Measurements from ENCODE around the gene MPIG6B.
"Not testable (repeated sequence)": the region's sequence is repeated elsewhere in the genome, so short reads cannot be mapped to it uniquely, and the experiment has no call there.

MPIG6B gene

DNA sequence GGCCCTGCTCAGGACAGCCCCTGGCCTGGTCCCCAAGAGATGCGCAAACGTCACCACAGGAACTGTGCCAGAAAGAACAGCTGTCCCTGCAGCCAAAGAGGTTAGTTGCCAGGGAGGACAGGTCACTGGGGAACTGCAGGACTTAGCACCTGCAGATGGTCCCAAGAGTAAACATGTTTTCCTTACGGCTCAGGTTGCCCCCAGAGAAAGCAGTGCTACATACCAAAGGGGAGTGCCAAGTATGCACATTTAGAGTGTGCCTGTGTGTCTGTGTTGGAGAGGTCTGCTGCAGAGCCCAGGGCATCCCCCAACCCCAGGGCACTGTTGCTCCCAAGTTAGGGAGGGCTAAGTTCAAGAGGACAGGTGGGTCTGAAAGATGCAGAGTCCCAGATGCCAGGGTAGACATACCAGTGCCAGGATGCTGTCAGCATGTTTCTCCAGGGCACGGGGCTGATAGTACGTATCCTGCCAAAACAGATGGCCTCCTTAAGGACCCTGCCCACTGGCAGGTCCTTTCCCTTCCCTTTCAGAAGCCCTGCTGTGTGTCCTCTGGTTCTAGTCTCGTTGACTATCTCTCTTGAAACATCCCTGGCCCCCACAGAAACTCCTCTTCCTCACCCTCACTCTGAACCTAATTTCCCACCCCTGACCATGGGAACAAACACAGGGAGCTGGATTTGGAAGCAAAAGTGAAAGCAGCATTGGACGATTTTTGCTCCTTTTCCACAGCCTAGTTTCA lies 21.3 kb upstream of the MPIG6B start:
- no peak for DNase-seq

DNA sequence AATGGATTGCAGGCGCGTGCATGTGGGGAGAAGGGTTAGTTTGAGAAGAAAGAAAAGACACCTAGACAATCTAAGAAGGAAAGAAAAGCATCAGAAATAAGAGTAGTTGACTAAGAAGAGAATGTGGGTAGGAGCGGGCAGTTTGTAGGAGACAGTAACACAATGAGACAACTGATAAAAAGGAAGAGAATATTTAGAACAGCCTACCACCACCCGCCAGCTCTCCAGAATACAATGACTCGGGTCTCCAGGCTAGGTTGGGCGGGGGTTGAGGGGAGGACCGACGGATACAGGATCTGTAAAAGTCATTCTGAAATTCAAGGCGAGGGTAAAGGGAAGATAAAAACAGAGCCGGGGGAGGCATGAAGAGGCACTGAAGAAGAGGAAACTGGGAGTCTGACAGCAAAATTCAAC lies 20.8 kb upstream of the MPIG6B start:
- DNase-seq, result no peak

DNA sequence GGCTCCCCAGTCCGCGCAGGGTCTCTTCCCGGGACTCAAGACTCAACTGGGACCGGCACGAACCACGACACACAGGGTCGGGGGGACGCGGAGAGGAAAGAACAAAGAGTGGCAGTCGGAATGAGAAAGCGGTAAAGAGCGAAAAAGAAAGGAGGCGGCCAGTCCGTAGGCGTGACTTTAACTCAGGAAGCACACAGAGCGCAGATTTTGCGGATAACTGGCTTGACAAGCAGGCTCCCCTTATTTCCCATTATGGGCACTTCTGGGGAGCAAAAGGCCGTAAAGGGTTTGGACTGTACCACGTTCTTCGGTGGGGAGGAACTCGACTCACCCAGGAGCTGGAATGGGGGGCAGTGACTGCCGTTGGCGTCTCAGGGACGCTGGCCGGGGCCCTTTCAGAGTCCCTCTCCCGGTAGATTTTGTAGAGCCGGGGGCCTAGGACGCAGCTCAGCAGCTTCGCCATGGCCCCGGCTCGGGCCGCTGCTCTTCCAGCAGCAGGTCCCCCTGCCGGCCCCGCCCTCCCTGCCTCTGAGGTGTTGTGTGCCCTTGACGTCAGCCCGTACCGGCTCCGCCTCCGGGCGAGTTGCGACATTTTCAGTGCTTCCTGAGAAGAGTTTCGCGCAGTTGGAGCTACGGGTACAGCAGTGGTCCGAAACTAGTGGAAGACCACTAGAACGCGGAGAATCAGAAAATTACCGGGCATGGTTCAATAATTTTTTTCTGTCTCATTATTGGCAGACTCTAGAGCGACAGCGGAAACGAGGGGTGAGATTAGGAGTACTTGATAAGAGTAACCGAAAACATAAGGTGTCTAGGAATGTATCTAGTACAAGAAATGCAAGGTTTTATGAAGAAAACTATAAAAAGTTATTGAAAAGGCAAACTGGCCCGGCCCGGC lies 20.1 kb upstream of the MPIG6B start, which contains the start of gene ABHD16A:
TSS of gene ABHD16A (minus strand) at position 506 of the 898 bp plus-strand sequence. CDS start at position 463, 43 bp downstream.
- DNase-seq, result peak; percentile 94

- no peak for DNase-seq
These were observed 17.2 kb upstream of the MPIG6B start for GRCh38 chr6:31705931-31706330.

- no peak for DNase-seq
These were observed 16.6 kb upstream of the MPIG6B start, which contains the start of gene LY6G6F for GRCh38 chr6:31706599-31706998. LY6G6F (plus strand) TSS chr6:31706866; CDS start chr6:31706907, 41 bp downstream.

GRCh38 chr6:31707701-31708100 lies 15.5 kb upstream of the MPIG6B start:
- no peak for DNase-seq

DNA sequence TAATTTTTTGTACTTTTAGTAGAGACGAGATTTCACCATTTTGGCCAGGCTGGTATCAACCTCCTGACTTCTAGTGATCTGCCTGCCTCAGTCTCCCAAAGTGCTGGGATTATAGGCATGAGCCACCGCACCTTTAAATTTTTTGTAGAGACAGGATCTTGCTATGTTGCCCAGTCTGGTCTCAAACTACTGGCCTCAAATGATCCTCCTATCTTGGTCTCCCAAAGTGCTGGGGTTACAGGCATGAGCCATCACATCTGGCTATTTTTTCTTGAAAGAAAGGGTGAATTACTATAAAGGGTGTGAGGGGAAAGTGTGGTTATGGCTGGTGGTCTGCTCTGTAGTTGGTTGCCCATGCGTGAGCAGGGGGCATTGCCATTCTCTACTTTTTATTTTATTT lies 14.9 kb upstream of the MPIG6B start:
- DNase-seq, result no peak

- DNase-seq, result not testable (repeated sequence)
These were observed 14.0 kb upstream of the MPIG6B start for GRCh38 chr6:31709157-31709556.

- DNase-seq, result no peak
These were observed 12.5 kb upstream of the MPIG6B start for GRCh38 chr6:31710523-31711219.

- no peak for DNase-seq
These were observed 11.9 kb upstream of the MPIG6B start for GRCh38 chr6:31711233-31711632.

- DNase-seq, result no peak
These were observed 10.9 kb upstream of the MPIG6B start for GRCh38 chr6:31712296-31712695.

DNA sequence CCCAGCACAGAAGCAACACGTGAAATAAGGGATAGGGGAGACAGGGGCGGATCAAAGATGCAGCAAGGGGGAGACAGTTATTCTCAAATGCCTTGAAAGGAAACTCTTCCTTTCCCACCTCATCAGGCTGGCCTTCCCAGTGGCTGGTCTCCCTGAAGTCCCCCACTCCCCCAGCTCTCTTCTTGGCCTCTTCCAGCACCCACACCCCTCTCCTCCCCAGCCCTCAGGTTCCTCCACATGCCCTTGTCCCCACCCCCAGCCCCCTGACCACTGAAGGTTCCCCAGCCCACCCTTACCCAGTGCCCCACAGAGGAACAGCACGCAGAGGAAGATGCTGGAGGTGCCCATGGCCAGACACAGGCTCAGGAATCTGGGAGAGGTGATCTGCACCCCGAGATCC lies 9.7 kb upstream of the MPIG6B start:
- DNase-seq, result no peak

DNA sequence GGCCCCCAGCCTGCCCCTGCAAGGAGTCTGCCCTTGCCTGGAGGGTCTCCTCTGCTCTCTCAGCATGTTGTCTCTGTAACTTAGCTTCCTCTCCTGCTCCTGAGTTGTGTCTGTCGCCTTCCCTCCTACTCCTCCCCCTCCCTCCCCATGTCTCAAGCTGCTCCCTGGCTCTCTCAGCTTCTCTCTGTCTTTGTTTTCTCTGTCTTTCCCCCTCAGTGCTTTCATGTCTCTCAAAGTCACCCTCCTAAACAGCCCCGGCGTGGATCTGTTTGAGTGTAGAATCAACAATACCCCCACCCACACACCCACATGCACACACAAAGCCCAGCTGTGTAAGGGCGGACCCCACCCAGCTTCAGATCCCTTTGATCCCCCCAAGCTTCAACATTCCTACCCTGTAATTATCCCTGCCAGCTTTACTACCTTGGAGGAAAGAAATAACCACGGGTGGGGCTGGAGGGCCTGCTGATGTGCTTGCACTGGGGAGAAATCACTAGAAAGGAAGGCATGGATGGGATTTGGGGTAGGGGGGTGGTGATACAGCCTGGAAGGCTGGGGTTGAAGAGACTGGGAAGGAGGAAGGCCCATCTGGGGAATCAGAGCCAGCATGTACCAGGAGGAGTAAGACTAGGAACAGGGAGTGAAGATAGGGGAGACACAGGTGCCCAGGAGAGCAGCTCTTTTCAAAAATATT lies 9.0 kb upstream of the MPIG6B start:
- DNase-seq, result no peak

GRCh38 chr6:31715022-31715958 lies 7.9 kb upstream of the MPIG6B start, which contains the start of gene LY6G6D:
LY6G6D (plus strand) TSS chr6:31715348; CDS start chr6:31715356, 8 bp downstream.
- DNase-seq, result no peak

DNA sequence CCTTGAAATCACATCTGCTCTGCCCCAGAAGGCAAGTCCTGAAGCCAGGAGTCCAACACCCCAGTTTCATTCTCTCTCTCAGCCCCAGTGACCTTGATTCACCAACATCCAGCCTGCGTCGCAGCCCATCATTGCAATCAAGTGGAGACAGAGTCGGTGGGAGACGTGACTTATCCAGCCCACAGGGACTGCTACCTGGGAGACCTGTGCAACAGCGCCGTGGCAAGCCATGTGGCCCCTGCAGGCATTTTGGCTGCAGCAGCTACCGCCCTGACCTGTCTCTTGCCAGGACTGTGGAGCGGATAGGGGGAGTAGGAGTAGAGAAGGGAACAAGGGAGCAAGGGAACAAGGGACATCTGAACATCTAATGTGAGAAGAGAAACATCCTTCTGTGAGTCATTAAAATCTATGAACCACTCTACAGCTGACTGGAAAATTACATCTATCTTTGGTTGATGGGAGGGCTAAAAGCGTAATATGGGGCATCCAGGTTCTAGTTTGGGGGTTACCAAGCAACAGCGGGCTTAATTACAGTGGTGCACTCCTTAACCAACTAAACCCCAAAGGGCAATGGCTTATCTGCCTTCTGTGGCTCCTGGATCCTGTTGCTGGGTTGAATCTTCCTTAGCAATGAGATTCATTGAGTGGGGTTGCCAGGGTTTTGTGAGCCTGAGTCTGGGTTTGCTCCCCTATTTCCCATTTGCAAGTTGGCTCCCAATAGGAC lies 5.5 kb upstream of the MPIG6B start:
- no peak for DNase-seq

DNA sequence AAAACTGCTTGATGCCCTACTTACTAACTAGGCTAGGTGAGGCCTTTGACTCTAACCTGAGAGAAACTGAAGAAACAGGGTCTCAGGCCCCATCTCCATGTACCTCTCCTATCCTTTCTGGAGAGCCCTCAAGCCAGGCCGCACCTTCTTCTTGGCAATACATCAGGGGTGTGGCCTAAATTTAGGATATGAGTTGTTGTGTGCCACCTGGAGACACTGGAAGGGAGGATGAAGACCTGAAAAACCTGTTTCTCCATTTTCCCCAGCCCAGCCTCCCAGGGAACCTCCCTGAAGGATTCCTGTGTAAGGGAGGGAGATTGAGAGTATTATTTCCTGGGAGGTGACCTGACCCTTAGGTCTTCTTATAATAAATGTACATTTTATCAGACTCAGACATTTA lies 4.9 kb upstream of the MPIG6B start:
- DNase-seq, result no peak

- DNase-seq, result no peak
These were observed 4.2 kb upstream of the MPIG6B start for GRCh38 chr6:31719001-31719400.

DNA sequence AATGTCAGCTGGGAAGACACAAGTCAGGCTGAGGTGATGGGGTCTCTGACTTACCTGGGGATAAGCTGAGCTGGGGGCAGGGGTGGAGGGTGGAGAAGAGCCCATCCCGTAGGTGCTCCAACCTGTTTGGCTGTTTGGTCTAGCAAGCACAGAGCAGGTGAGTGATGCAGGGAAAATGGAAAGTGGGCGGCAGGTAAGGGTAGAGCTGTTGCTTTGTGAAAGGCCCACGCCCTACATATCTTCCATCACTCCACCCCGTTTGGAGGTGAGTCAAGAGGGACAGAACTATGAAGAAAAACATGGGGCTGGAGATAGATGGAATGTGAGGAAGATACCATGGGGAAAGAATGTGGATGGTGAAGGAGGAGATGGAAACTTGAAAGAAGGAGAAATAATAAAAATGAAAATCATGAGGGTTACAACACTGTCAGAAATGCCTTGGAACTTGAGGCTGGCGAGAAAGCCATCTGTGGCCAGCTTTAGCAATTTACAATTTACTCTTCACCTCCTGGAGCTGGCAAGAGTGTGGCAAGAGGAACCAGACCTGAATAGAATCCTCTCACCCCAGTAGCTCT lies 2.9 kb upstream of the MPIG6B start:
- DNase-seq, result no peak

DNA sequence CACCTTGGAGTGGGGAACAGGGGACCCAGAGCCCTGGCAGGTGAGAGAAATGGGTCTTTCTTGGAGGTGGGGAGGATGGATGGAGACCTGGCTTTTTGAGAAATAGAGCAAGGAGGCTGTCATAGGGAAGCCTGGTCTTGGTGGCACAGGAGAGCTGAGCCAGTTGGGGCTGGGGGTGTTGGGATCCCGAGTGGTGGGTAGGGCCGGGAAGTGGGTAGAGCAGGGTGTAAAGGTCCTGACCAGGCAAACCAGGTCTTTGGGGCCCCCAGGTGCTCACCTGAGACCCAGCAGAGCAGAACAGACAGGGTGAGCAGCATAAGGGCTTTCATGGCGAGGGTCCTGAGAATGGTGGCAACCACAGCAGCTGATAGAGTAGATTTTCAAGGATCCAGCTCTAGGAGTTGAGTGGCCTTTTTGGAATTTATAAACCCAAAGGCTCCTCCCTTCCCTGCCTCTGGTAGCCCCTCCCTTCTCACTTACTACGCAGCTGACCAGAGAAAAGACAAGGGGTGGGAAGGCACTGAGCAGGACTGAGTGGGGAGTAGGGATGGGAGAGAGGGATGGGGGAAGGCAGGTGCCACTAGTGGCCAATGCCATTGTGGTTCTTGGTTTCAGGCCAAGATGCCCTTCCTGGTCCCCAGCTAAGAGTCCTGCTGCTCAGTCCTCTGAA lies 1.7 kb upstream of the MPIG6B start, which contains the start of gene LY6G6C:
TSS of gene LY6G6C (minus strand) at position 396 of the 670 bp plus-strand sequence. CDS start at position 329, 67 bp downstream.
- no peak for DNase-seq
